HG03025 (cell line): ENCODE measurements around the gene TBC1D20.
"Not testable (repeated sequence)": the region's sequence is repeated elsewhere in the genome, so short reads cannot be mapped to it uniquely, and the experiment has no call there.

ENCODE experiments used
- ATAC-seq: cut with Tn5 transposase; IDR thresholded peaks from one replicate; pipeline ENCODE4 v1.9.1; 2021; ENCODE audit warnings: mild to moderate bottlenecking, moderate library complexity; ENCODE audit not compliant: unreplicated experiment, low FRiP score

Gene TBC1D20

GRCh38 chr20:402898-403581 is 59.3 kb downstream of the TBC1D20 start:
- no peak for ATAC-seq

- no peak for ATAC-seq
Measured at GRCh38 chr20:402496-402885, 59.8 kb downstream of the TBC1D20 start.

GRCh38 chr20:401682-402495 is 60.4 kb downstream of the TBC1D20 start:
- ATAC-seq, result no peak

GRCh38 chr20:400454-401275 is 61.7 kb downstream of the TBC1D20 start:
- no peak for ATAC-seq

- ATAC-seq, result no peak
Measured at GRCh38 chr20:400128-400453, 62.2 kb downstream of the TBC1D20 start.

GRCh38 chr20:399182-399707 is 63.1 kb downstream of the TBC1D20 start:
- ATAC-seq, result no peak

- ATAC-seq, result no peak
Measured at GRCh38 chr20:397432-398237, 64.7 kb downstream of the TBC1D20 start.

GRCh38 chr20:396619-397431 is 65.5 kb downstream of the TBC1D20 start:
- no peak for ATAC-seq

- ATAC-seq, result no peak
Measured at GRCh38 chr20:396252-396618, 66.1 kb downstream of the TBC1D20 start.

GRCh38 chr20:393296-393695 is 69.0 kb downstream of the TBC1D20 start:
- not testable (repeated sequence) for ATAC-seq

GRCh38 chr20:391041-391711 is 71.2 kb downstream of the TBC1D20 start:
- ATAC-seq, result no peak

GRCh38 chr20:389220-389619 is 73.1 kb downstream of the TBC1D20 start:
- ATAC-seq, result no peak

- ATAC-seq, result no peak
Measured at GRCh38 chr20:388034-388994, 74.0 kb downstream of the TBC1D20 start.

- ATAC-seq, result no peak
Measured at GRCh38 chr20:387520-387919, 74.8 kb downstream of the TBC1D20 start.

- not testable (repeated sequence) for ATAC-seq
Measured at GRCh38 chr20:386634-387033, 75.7 kb downstream of the TBC1D20 start.
